B cell (primary cell): ENCODE data around the gene RBM39. TPM values are rescaled to one million over a fixed set of nuclear protein-coding genes. Genes with fewer than 3 reads are reported as not detected.

Source experiments
- ATAC-seq: fragments of 200-7000 bp; cut with Tn5 transposase; one replicate; pipeline ENCODE4 v1.10.0; 2021; ENCODE audit warnings: low read depth, mild to moderate bottlenecking, moderate number of reproducible peaks, moderate library complexity
- CTCF ChIA-PET: fragments of 350-600 bp; sonication (Branson Sonifier 250); formaldehyde crosslinking; loops from one replicate; lab custom pipeline; 2021; ENCODE audit warnings: antibody characterized with exemption, inconsistent platforms; lab: Charles Lee
- POLR2A ChIA-PET: fragments of 350-600 bp; sonication (Branson Sonifier 250); formaldehyde crosslinking; loops from one replicate; lab custom pipeline; 2021; ENCODE audit warnings: antibody characterized with exemption; lab: Charles Lee
- DNase-seq: peaks from one replicate; pipeline ENCODE4 v3.0.0; 2013
- H2AFZ ChIP-seq: 2 replicates; pipeline ENCODE4 v1.6.1; 2012; ENCODE audit warnings: mild to moderate bottlenecking, low read depth, low read length; ENCODE audit not compliant: insufficient read depth, poor library complexity, severe bottlenecking
- H3K27ac ChIP-seq, 2 donors: 1 replicate in 1 of 2; 2 replicates in 1 of 2; pipeline ENCODE4 v1.5.1; 2012 to 2013; ENCODE audit warnings: low read length in 2 of 2, mild to moderate bottlenecking in 2 of 2, moderate library complexity in 1 of 2
- H3K27me3 ChIP-seq, 4 experiments: fragments of 200-600 bp in 1 of 4; sonication (generic) in 1 of 4; replicated peaks in 1 of 4; 1 replicate in 2 of 4; 2 replicates in 2 of 4; pipeline versions ENCODE4 v1.6.1 to v1.7.0; 2013 to 2016; ENCODE audit warnings: low read length in 3 of 4, mild to moderate bottlenecking in 2 of 4, mixed read lengths in 1 of 4, moderate library complexity in 1 of 4; ENCODE audit not compliant: insufficient read depth in 4 of 4, control insufficient read depth in 3 of 4; ENCODE audit errors: control extremely low read depth in 1 of 4
- H3K36me3 ChIP-seq, 2 experiments: replicated peaks in 1 of 2; 1 replicate in 1 of 2; 2 replicates in 1 of 2; pipeline versions ENCODE4 v1.6.1 to v1.7.1; 2013; ENCODE audit warnings: low read length in 1 of 2; ENCODE audit not compliant: insufficient read depth in 2 of 2, control insufficient read depth in 1 of 2; ENCODE audit errors: control extremely low read depth in 1 of 2, extremely low read depth in 1 of 2
- H3K4me1 ChIP-seq, 2 donors: fragments of 200-600 bp in 1 of 2; sonication (generic) in 1 of 2; 1 replicate in 1 of 2; 2 replicates in 1 of 2; pipeline versions ENCODE4 v1.5.1 to v1.6.1; 2013 to 2017; ENCODE audit warnings: low read length in 2 of 2; ENCODE audit not compliant: control insufficient read depth in 2 of 2, insufficient read depth in 2 of 2
- H3K4me2 ChIP-seq: replicated peaks from 2 replicates; pipeline ENCODE3; 2012; ENCODE audit warnings: mild to moderate bottlenecking, low read depth, low read length; ENCODE audit not compliant: poor library complexity, severe bottlenecking
- H3K4me3 ChIP-seq, 5 experiments: fragments of 200-600 bp in 1 of 5; sonication (generic) in 1 of 5; 1 replicate in 3 of 5; 2 replicates in 2 of 5; pipeline versions ENCODE4 v1.5.1 to v1.7.0; 2011 to 2016; ENCODE audit warnings: low read length in 4 of 5, mild to moderate bottlenecking in 4 of 5, low read depth in 2 of 5, control low read depth in 1 of 5, moderate library complexity in 1 of 5; ENCODE audit not compliant: insufficient read depth in 1 of 5; ENCODE audit errors: control extremely low read depth in 1 of 5, extremely low read depth in 1 of 5
- H3K79me2 ChIP-seq: fragments of 200-600 bp; sonication (generic); one replicate; pipeline ENCODE4 v1.6.0; 2016; ENCODE audit warnings: low read length; ENCODE audit not compliant: control insufficient read depth, insufficient read depth
- H3K9ac ChIP-seq: fragments of 200-600 bp; sonication (generic); 2 replicates; pipeline ENCODE4 v1.6.1; 2017; ENCODE audit warnings: mild to moderate bottlenecking, low read length, moderate library complexity
- H3K9me3 ChIP-seq, 3 donors: one replicate each; pipeline versions ENCODE4 v1.6.1 to v1.7.1; 2013; ENCODE audit warnings: low read length in 2 of 3; ENCODE audit not compliant: control insufficient read depth in 2 of 3, insufficient read depth in 1 of 3; ENCODE audit errors: control extremely low read depth in 1 of 3
- H4K20me1 ChIP-seq: 2 replicates; pipeline ENCODE4 v1.6.0; 2012; ENCODE audit warnings: mild to moderate bottlenecking, low read length; ENCODE audit not compliant: insufficient read depth, control insufficient read depth, poor library complexity, severe bottlenecking
- H3K27ac Mint-ChIP-seq: one replicate; pipeline ENCODE4 v1.8.0; 2021; ENCODE audit warnings: mixed read lengths
- H3K27me3 Mint-ChIP-seq: one replicate; pipeline ENCODE4 v1.8.0; 2021; ENCODE audit warnings: mixed read lengths
- H3K4me1 Mint-ChIP-seq: one replicate; pipeline ENCODE4 v1.8.0; 2021; ENCODE audit warnings: mixed read lengths
- H3K4me3 Mint-ChIP-seq: one replicate; pipeline ENCODE4 v1.8.0; 2021; ENCODE audit warnings: mixed read lengths
- H3K9me3 Mint-ChIP-seq: one replicate; pipeline ENCODE4 v1.8.0; 2022; ENCODE audit warnings: mixed read lengths; ENCODE audit not compliant: insufficient read depth
- CTCF ChIP-seq: fragments of 200-600 bp; IDR thresholded peaks from one replicate; pipeline ENCODE4 v1.8.0; 2022; ENCODE audit warnings: antibody characterized with exemption, mild to moderate bottlenecking
- EZH2 ChIP-seq: IDR thresholded peaks from 2 replicates; pipeline ENCODE4 v1.6.1; 2012; ENCODE audit warnings: borderline replicate concordance, low read depth, mild to moderate bottlenecking, moderate library complexity, low read length; ENCODE audit not compliant: insufficient read depth, poor library complexity, severe bottlenecking
- WGBS: methylation state at CpG from one replicate; pipeline ENCODE4 v1.1.5; 2013; ENCODE audit warnings: missing lambda C conversion rate; ENCODE audit not compliant: insufficient coverage; 5-methylcytosine and 5-hydroxymethylcytosine counted together
- intact Hi-C: fragments of 100-400 bp; cut with micrococcal nuclease; formaldehyde crosslinking; loops from one replicate; pipeline ENCODE4 v1.10.0; 2022
- polyA plus RNA-seq: library from polyadenylated mRNA; depleted of rRNA; stranded (reverse); fragments of >200 nt; gene quantifications from 2 replicates; pipeline ENCODE4 v1.2.3, GENCODE V29; 2012
- total RNA-seq, 2 donors: library from RNA; stranded (reverse); fragments of 120-200 nt in 1 of 2; gene quantifications; 1 replicate in 1 of 2; 2 replicates in 1 of 2; pipeline versions ENCODE4 v1.2.3 to v1.2.4, GENCODE V29; 2013 to 2022

Gene RBM39
- total and polyA plus RNA-seq, 2 donors (not counting 1 experiment from before 2014, with no cell fraction given) = 217 to 689 TPM

GRCh38 chr20:35730583-35731468, 11.2 kb downstream of the RBM39 start:
- Histone ChIP-seq H3K36me3 (peaks cover 7 to 96% of the 10 kb centered on the region in 2 experiments), H3K9me3 (no peaks in the 10 kb centered on the region), H4K20me1 (peaks cover 98% of the 10 kb centered on the region), H3K4me1 (peaks cover 12 to 13% of the 10 kb centered on the region in 2 donors), H3K4me3 (no peak overlapping the region), H3K9ac (no peak overlapping the region), H3K4me2 (no peak overlapping the region), H3K79me2 (peaks cover 98% of the 10 kb centered on the region), H3K27ac (no peak overlapping the region), H2AFZ (no peak overlapping the region), H3K27me3 (no peaks in the 10 kb centered on the region)
- Mint-ChIP-seq H3K27ac (no peak overlapping the region), H3K27me3 (no peaks in the 10 kb centered on the region), H3K9me3 (no peaks in the 10 kb centered on the region), H3K4me1 (peaks cover 32% of the 10 kb centered on the region), H3K4me3 (no peak overlapping the region)
- ATAC-seq (no peak), DNase-seq (no peak)
- intact Hi-C loops = loop anchor here (2.0 kb wide), 1 partner anchor 16 kb away; no protein-coding TSS in a partner anchor
- ChIA-PET CTCF (interaction anchor here (1.3 kb wide), 1 partner anchor 10 kb away, joined by 8 read pairs; no protein-coding TSS in a partner anchor), POLR2A (interaction anchor here (1.2 kb wide), 1 partner anchor 32 kb away, joined by 3 read pairs; the partner anchor contains the start of genes NFS1 and ROMO1)
- TF ChIP-seq EZH2 (no peak), CTCF (no peak)
- WGBS = no CpG with 5 or more reads among the region's 4 CpGs
